Neural cell (in vitro differentiated cells): ENCODE data around the gene TNFRSF14.

Source experiments
- CTCF ChIP-seq: fragments of 450-650 bp; IDR thresholded peaks from 2 replicates; pipeline ENCODE4 v1.5.1; 2014; ENCODE audit warnings: antibody characterized with exemption, mild to moderate bottlenecking, moderate library complexity; ENCODE audit not compliant: poor library complexity, severe bottlenecking
- EP300 ChIP-seq: fragments of 450-650 bp; conservative IDR thresholded peaks from 2 replicates; pipeline ENCODE4 v1.6.1; 2014; ENCODE audit warnings: antibody characterized with exemption, mild to moderate bottlenecking, moderate library complexity; ENCODE audit not compliant: poor library complexity, severe bottlenecking
- EZH2 ChIP-seq: fragments of 200-600, 300-800 bp; shearing (Covaris generic), sonication (generic); IDR thresholded peaks from 2 replicates; pipeline ENCODE4 v1.6.1; 2014; ENCODE audit warnings: antibody characterized with exemption, low read length, borderline replicate concordance, mild to moderate bottlenecking; ENCODE audit not compliant: insufficient read depth, poor library complexity, severe bottlenecking
- MXI1 ChIP-seq: fragments of 450-650 bp; conservative IDR thresholded peaks from 2 replicates; pipeline ENCODE4 v1.6.1; 2014; ENCODE audit warnings: antibody characterized with exemption, mild to moderate bottlenecking; ENCODE audit not compliant: poor library complexity, severe bottlenecking
- POLR2AphosphoS5 ChIP-seq: IDR thresholded peaks from 2 replicates; pipeline ENCODE4 v1.6.1; 2012
- RAD21 ChIP-seq: fragments of 450-650 bp; conservative IDR thresholded peaks from 2 replicates; pipeline ENCODE4 v1.6.1; 2014; ENCODE audit warnings: antibody characterized with exemption, mild to moderate bottlenecking, moderate library complexity
- REST ChIP-seq: IDR thresholded peaks from 2 replicates; pipeline ENCODE4 v1.6.1; 2012; ENCODE audit warnings: borderline replicate concordance
- TAF1 ChIP-seq: IDR thresholded peaks from 2 replicates; pipeline ENCODE4 v1.6.1; 2012; ENCODE audit warnings: low read depth

DNA sequence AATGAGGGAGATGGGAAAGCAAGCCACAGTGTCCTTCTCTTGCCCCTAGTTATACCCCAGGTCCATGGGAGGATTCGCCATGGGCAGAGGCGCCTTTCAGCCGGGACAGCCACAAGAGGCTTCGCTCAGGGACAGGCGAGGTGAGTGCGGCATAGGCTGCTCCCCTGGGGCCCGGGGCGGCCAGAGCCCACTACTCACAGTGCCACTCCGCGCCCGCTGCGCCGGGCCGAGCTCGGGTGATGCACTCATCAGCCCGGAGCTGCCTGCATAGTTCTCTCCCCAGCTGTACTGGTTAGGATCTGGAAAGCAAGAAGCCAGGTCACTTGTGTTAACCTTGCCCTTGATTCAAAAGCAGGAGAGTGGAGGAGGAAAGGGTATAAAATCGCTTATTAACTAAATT, 38.2 kb upstream of the TNFRSF14 start:
- TF ChIP-seq CTCF = no peak
- no peak for TF ChIP-seq REST
- TF ChIP-seq EZH2 = no peak
- TF ChIP-seq TAF1 = no peak
- TF ChIP-seq RAD21 = no peak
- TF ChIP-seq POLR2AphosphoS5 = no peak
- no peak for TF ChIP-seq EP300
- TF ChIP-seq MXI1 = no peak
